Hepatic stellate cell (primary cell): ENCODE results near the gene TEX35.
"Not testable (repeated sequence)": the region's sequence is repeated elsewhere in the genome, so short reads cannot be mapped to it uniquely, and the experiment has no call there.

ENCODE experiments used
- DNase-seq: peaks from one replicate; pipeline ENCODE4 v3.0.0; 2011; ENCODE audit warnings: low spot score

TEX35 gene

GRCh38 chr1:178495158-178495557, 17.8 kb upstream of the TEX35 start:
- no peak for DNase-seq

- no peak for DNase-seq
These were observed 17.0 kb upstream of the TEX35 start for GRCh38 chr1:178495741-178496409.

GRCh38 chr1:178496410-178497135, 16.3 kb upstream of the TEX35 start, which contains the start of gene CLEC20A:
CLEC20A (minus strand) TSS chr1:178496964; CDS start chr1:178496939, 25 bp downstream.
- no peak for DNase-seq

GRCh38 chr1:178497903-178498478, 14.9 kb upstream of the TEX35 start:
- no peak for DNase-seq

- DNase-seq = no peak
These were observed 13.8 kb upstream of the TEX35 start for GRCh38 chr1:178498896-178499675.

- no peak for DNase-seq
These were observed 12.7 kb upstream of the TEX35 start for GRCh38 chr1:178500091-178500770.

GRCh38 chr1:178500936-178501554, 11.9 kb upstream of the TEX35 start:
- DNase-seq = no peak

- peak; percentile 85 for DNase-seq
These were observed 11.1 kb upstream of the TEX35 start for GRCh38 chr1:178501705-178502329.

- DNase-seq = no peak
These were observed 10.6 kb upstream of the TEX35 start for GRCh38 chr1:178502330-178502714.

- no peak for DNase-seq
These were observed 10.1 kb upstream of the TEX35 start for GRCh38 chr1:178502856-178503255.

- not testable (repeated sequence) for DNase-seq
These were observed 9.6 kb upstream of the TEX35 start for GRCh38 chr1:178503316-178503715.

GRCh38 chr1:178503849-178504248, 9.1 kb upstream of the TEX35 start:
- no peak for DNase-seq

GRCh38 chr1:178504286-178504685, 8.6 kb upstream of the TEX35 start:
- no peak for DNase-seq

- no peak for DNase-seq
These were observed 6.7 kb upstream of the TEX35 start for GRCh38 chr1:178506177-178506576.

GRCh38 chr1:178506669-178507068, 6.2 kb upstream of the TEX35 start:
- DNase-seq = no peak

- no peak for DNase-seq
These were observed 3.4 kb upstream of the TEX35 start for GRCh38 chr1:178509414-178510007.

- no peak for DNase-seq
These were observed 2.8 kb upstream of the TEX35 start for GRCh38 chr1:178510155-178510554.

GRCh38 chr1:178513278-178513983, 522 bp downstream of the TEX35 start:
- no peak for DNase-seq

GRCh38 chr1:178516110-178516509, 3.2 kb downstream of the TEX35 start:
- DNase-seq = no peak

GRCh38 chr1:178518894-178519293, 6.0 kb downstream of the TEX35 start:
- DNase-seq = no peak
